DND-41 (cell line): ENCODE measurements around the gene LRRC15.

ENCODE experiments used
- ATAC-seq: fragments of 200-7000 bp; cut with Tn5 transposase; 3 replicates; pipeline ENCODE4 v1.9.1; 2021; ENCODE audit warnings: low read depth; ENCODE audit not compliant: insufficient read depth
- DNase-seq: peaks from one replicate; pipeline ENCODE4 v3.0.0-alpha.2; 2020
- H2AFZ ChIP-seq: 2 replicates; pipeline ENCODE4 v1.6.0; 2012; ENCODE audit warnings: low read depth, low read length
- H3K27ac ChIP-seq: 2 replicates; pipeline ENCODE4 v1.5.1; 2012; ENCODE audit warnings: low read length, inconsistent platforms
- H3K27me3 ChIP-seq: fragments of 200-600 bp; sonication (generic); 2 replicates; pipeline ENCODE4 v1.6.0; 2012; ENCODE audit warnings: low read length, mild to moderate bottlenecking, inconsistent platforms; ENCODE audit not compliant: insufficient read depth, poor library complexity
- H3K36me3 ChIP-seq: 2 replicates; pipeline ENCODE4 v1.5.1; 2012; ENCODE audit warnings: low read length, inconsistent platforms; ENCODE audit not compliant: insufficient read depth
- H3K4me1 ChIP-seq: 2 replicates; pipeline ENCODE4 v1.5.1; 2012; ENCODE audit warnings: mild to moderate bottlenecking, low read length; ENCODE audit not compliant: insufficient read depth
- H3K4me2 ChIP-seq: 2 replicates; pipeline ENCODE4 v1.6.0; 2012; ENCODE audit warnings: mild to moderate bottlenecking, moderate library complexity, low read length, inconsistent platforms; ENCODE audit not compliant: insufficient read depth
- H3K4me3 ChIP-seq, 2 experiments: fragments of 200-600 bp in 1 of 2; shearing (Covaris generic) in 1 of 2; 2 replicates each; pipeline ENCODE4 v1.5.1; 2012 to 2016; ENCODE audit warnings: inconsistent platforms in 2 of 2, low read length in 2 of 2, mild to moderate bottlenecking in 2 of 2, low read depth in 1 of 2, moderate library complexity in 1 of 2
- H3K79me2 ChIP-seq: 2 replicates; pipeline ENCODE4 v1.6.0; 2012; ENCODE audit warnings: low read length, inconsistent platforms; ENCODE audit not compliant: insufficient read depth
- H3K9ac ChIP-seq: 2 replicates; pipeline ENCODE4 v1.6.0; 2012; ENCODE audit warnings: low read depth, mild to moderate bottlenecking, inconsistent platforms, low read length, moderate library complexity
- H3K9me3 ChIP-seq: 2 replicates; pipeline ENCODE4 v1.5.1; 2012; ENCODE audit warnings: low read length, moderate library complexity, mild to moderate bottlenecking, inconsistent platforms; ENCODE audit not compliant: insufficient read depth, severe bottlenecking
- H4K20me1 ChIP-seq: 2 replicates; pipeline ENCODE4 v1.6.0; 2012; ENCODE audit warnings: low read length; ENCODE audit not compliant: insufficient read depth
- EZH2 ChIP-seq: IDR thresholded peaks from 3 replicates; pipeline ENCODE4 v1.6.1; 2012; ENCODE audit warnings: borderline replicate concordance, low read depth, mild to moderate bottlenecking, moderate library complexity, low read length, inconsistent platforms; ENCODE audit not compliant: severe bottlenecking
- TF ChIP-seq, protein P1 (sequence below): IDR thresholded peaks from 2 replicates; pipeline ENCODE4 v1.5.1; 2012; ENCODE audit warnings: borderline replicate concordance, low read length, moderate library complexity, mild to moderate bottlenecking; ENCODE audit not compliant: poor library complexity, severe bottlenecking; ENCODE audit errors: extremely low read depth

LRRC15 gene

DNA sequence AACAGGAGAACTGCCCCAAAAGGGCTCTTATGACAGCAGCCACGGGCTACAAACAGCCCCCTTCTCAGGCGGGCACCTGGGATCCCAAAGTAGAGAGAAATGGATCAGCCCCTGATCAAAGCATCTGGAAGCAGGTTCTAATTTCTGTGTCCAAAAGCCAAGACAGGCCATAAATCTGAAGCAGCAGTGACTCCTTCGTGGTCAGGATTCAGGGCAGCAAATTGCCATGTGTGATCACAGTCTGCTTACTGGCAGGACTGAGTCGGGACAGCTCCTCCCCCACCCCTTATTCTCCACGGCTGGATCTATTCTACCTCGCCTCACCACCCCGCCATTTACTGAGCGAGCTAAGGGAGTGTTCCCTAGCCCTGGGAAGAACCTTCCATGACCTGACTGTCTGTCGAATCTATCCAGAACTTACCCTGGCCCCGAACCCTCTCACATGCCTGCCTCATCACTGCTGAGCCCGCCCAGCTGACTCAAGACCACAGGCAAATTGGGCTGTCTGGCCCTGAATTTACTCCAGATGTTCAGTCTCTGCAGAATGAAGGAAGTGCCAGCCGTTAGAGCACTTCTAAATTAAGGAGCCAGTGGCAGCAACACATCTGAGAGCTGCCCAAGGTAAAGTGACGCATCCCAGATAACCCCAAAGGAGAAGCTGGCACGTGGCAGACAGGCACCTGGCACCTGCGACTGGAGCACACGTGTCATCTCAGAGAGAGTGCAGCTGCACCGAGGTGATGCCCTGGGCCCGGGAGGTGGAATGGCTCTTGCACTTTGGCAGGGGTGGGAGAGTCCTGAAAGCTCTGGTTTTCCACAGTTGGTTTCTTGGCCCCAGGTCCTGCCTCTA is 1.3 kb downstream of the LRRC15 start:
- H3K27me3 ChIP-seq: peaks cover 12% of the 10 kb centered on the region
- no peak overlapping the region for H3K4me3 ChIP-seq
- H3K79me2 ChIP-seq: no peaks in the 10 kb centered on the region
- no peak overlapping the region for H3K4me2 ChIP-seq
- DNase-seq: no peak
- 0 out of 3 replicates have a peak, but pooled peaks have one; percentile 22 for ATAC-seq
- no peak overlapping the region for H3K9ac ChIP-seq
- H3K4me1 ChIP-seq: no peaks in the 10 kb centered on the region
- no peak overlapping the region for H3K27ac ChIP-seq
- H3K36me3 ChIP-seq: no peaks in the 10 kb centered on the region
- peaks cover 2% of the 10 kb centered on the region; the same call in 1 of the 2 replicates for H4K20me1 ChIP-seq
- H3K9me3 ChIP-seq: no peaks in the 10 kb centered on the region
- TF ChIP-seq, protein P1, sequence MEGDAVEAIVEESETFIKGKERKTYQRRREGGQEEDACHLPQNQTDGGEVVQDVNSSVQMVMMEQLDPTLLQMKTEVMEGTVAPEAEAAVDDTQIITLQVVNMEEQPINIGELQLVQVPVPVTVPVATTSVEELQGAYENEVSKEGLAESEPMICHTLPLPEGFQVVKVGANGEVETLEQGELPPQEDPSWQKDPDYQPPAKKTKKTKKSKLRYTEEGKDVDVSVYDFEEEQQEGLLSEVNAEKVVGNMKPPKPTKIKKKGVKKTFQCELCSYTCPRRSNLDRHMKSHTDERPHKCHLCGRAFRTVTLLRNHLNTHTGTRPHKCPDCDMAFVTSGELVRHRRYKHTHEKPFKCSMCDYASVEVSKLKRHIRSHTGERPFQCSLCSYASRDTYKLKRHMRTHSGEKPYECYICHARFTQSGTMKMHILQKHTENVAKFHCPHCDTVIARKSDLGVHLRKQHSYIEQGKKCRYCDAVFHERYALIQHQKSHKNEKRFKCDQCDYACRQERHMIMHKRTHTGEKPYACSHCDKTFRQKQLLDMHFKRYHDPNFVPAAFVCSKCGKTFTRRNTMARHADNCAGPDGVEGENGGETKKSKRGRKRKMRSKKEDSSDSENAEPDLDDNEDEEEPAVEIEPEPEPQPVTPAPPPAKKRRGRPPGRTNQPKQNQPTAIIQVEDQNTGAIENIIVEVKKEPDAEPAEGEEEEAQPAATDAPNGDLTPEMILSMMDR: no peak
- TF ChIP-seq EZH2: no peak
- no peak overlapping the region for H2AFZ ChIP-seq

DNA sequence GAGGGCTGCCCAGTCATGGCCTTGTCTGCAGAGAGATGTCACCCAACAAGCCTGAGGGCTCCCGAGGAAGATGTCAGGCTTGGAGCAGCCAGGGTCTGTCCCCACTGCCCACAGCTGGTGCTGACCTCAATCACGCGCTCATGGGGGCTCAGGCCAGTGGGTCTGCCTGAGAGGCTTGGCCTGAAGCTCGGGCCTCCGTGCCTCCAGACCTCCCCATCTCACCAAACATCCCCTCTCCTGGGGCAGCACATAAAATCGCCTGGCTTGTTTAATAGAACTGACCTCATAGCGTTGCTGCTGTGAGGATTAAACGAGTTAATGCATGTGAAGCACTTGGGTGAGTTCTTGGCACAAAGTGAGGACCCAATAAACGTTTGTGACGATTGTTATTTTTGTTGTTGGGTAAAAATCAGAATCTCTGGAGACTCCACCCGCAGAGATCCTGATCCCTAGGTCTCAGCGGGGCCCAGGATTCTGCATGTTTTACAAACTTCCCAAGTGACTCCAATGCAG is 3.5 kb downstream of the LRRC15 start:
- no peak for TF ChIP-seq EZH2
- TF ChIP-seq, protein P1: no peak
- Histone ChIP-seq H3K4me1 (no peaks in the 10 kb centered on the region), H3K27ac (no peak overlapping the region), H4K20me1 (no peaks in the 10 kb centered on the region), H3K79me2 (no peaks in the 10 kb centered on the region), H3K4me2 (no peak overlapping the region), H3K9ac (no peak overlapping the region), H3K4me3 (no peak overlapping the region), H3K36me3 (no peaks in the 10 kb centered on the region), H2AFZ (no peak overlapping the region), H3K27me3 (peaks cover 12% of the 10 kb centered on the region), H3K9me3 (no peaks in the 10 kb centered on the region)
- DNase-seq (no peak), ATAC-seq (no peak)

DNA sequence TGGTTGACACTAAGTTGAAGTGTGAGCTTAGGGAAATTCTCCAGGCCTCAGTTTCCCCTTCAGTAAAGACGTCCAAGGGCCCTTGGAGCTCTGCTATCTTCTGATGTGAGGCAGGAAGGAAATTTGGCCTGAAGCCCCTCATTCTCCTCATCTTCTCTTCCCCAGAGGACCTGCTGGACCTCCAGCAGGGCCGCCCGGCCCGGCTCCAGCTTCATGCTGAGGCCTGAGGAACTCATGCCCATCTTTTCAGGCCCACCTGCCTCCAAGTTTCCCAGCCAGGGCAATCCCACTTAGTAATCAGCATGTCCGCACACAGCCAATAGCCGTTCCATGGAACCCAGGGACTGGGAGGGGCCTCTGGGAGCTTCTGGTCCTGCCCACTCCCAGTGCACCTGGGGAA is 4.0 kb downstream of the LRRC15 start:
- H3K4me1 ChIP-seq: no peaks in the 10 kb centered on the region
- no peaks in the 10 kb centered on the region for H3K79me2 ChIP-seq
- DNase-seq (no peak), ATAC-seq (no peak)
- H3K4me3 ChIP-seq: no peak overlapping the region
- no peaks in the 10 kb centered on the region for H3K9me3 ChIP-seq
- peaks cover 12% of the 10 kb centered on the region for H3K27me3 ChIP-seq
- no peak overlapping the region for H3K27ac ChIP-seq
- H3K4me2 ChIP-seq: no peak overlapping the region
- no peak overlapping the region for H2AFZ ChIP-seq
- TF ChIP-seq, protein P1: no peak
- TF ChIP-seq EZH2: no peak
- H3K9ac ChIP-seq: no peak overlapping the region
- H4K20me1 ChIP-seq: no peaks in the 10 kb centered on the region
- H3K36me3 ChIP-seq: no peaks in the 10 kb centered on the region
